Stimulated activated CD8-positive, alpha-beta memory T cell treated with anti-CD3 and anti-CD28 coated beads, Interleukin-12 subunit alpha, Interleukin-12 subunit beta, amount 100 ng/mL, for 1 hour (primary cell): ENCODE data around the gene SMYD3.

ENCODE experiments used
- DNase-seq: peaks from one replicate; pipeline ENCODE4 v3.0.0-alpha.2; 2020; ENCODE audit warnings: low read depth

Gene SMYD3

DNA sequence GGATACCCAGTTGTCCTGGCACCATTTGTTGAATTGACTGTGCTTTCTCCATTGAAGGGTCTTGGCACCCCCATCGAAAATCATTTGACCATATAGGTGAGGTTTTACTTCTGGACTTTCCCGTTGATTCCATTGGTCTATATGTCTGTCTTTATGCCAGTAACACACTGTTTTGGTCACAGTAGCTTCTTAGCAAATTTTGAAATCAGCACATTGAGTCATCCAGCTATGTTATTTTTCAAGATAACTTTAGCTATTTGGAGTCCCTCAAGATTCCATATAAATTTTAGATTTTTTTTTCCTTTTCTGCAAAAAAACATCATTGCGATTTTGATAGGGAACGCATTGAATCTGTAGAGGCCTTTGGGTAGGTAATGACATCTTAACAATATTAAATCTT, 235.6 kb downstream of the SMYD3 start:
- no peak for DNase-seq

- DNase-seq: no peak
Measured at GRCh38 chr1:246270236-246270635, 236.8 kb downstream of the SMYD3 start.

DNA sequence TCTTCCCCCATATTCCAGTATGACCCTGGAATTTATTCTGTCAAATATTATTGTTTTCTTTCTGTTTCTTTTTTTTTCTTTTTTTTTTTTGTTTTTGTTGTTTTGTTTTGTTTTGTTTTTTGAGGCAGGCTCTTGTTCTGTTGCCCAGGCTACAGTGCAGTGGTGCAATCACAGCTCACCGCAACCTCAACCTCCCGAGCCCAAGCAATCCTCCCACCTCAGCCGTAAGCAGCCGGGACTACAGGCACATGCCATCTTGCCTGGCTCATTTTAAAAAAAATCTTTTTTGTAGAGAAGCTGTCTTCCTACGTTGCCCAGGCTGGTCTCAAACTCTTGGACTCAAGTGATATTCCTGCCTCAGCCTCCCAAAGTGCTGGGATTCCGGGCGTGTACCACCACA, 237.6 kb downstream of the SMYD3 start:
- no peak for DNase-seq

DNA sequence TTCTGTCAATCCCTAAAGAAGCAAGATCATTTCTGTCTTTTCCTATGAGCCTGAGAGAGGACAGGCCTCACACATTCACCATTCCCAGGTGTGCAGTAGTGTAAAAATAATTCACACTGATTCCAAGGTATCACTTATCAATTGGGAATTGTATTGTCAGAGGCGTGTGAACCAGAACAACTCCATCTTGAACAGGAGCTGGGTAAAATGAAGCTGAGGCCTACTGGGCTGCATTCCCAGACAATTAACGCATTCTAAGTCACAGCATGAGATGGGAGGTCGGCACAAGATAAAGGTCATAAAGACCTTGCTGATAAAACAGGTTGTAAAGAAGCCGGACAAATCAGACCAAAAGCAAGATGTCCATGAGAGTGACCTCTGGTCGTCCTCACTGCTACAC, 239.2 kb downstream of the SMYD3 start:
- no peak for DNase-seq

DNA sequence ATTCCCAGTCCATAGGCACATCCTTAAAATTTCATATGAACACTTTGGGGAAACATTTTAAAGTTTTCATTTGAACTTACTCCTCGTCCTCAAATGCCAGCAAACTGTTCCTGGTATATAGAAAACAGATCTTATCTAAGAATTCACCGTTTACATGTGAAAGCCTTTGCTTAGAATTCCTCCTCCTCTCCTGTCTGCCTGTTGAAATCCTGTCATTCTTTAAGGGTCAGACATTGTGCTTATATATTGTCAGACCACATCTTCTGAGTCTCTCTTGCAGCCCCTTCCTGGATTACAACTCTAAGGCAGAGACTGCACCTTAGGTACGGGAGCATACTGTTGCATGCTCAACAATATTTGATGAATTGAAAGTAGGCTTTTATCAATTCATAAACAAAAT, 239.7 kb downstream of the SMYD3 start:
- DNase-seq: no peak

DNA sequence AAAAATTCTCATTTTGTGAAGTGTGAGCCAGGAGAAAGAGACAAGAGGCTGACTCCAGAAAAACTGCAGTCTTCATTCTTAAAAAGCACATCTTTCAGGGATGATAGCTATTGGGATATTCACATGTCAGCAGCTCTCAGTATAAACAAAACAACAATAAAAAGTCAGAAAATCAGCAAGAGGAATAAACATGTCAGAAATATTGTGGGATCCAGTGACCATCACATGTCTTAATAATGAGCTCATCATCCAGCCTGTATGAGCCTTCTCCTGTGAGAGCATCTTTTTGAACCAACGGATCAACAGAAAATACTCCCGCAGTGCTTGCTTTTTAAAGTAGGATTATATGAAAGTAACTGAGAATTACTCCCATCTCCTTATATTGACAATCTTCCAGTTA, 241.6 kb downstream of the SMYD3 start:
- DNase-seq: no peak

GRCh38 chr1:246262281-246262680, 244.8 kb downstream of the SMYD3 start:
- no peak for DNase-seq

DNA sequence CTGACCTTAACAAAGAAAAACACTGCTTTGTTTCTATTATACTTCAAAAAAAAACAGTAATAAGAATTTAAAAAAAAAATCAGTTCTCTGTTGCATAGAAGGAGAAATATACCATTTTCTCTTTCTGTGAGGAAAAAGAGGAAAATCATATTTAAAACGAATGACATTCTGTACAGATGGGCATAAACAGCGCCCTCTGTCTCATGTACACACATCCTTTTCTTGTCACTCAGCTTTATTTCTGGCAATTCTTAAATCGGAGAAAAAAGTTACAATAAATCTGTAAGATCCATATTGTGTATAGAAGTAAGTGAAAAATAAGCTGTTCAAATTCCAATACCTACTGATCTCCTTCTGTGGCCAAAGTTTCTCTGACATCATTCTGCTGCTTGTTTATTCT, 245.4 kb downstream of the SMYD3 start:
- DNase-seq: no peak

- no peak for DNase-seq
Measured at GRCh38 chr1:246258250-246258649, 248.8 kb downstream of the SMYD3 start.

- no peak for DNase-seq
Measured at GRCh38 chr1:246255773-246256172, 251.3 kb downstream of the SMYD3 start.

- DNase-seq: no peak
Measured at GRCh38 chr1:246254854-246255253, 252.2 kb downstream of the SMYD3 start.

DNA sequence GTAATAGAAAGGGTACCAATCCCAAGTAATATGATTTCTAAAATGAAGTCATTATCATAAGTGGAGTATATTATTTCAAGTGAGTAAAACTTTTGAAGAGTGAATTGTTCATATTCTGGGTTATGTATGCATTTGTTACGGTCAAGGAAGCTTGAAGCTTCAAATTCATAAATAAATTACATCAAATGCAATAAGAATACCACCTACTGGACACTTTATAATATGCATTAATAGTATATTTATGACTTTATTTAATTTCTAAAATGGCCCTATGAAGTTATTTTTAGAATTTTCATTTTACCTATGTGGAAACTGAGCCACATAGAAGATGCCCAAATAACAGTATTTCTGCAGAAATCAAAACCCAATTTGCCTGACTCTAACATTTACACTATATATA, 260.6 kb downstream of the SMYD3 start:
- no peak for DNase-seq

- DNase-seq: no peak
Measured at GRCh38 chr1:246245541-246245940, 261.5 kb downstream of the SMYD3 start.

GRCh38 chr1:246232126-246232525, 275.0 kb downstream of the SMYD3 start:
- no peak for DNase-seq

GRCh38 chr1:246226041-246226440, 281.0 kb downstream of the SMYD3 start:
- no peak for DNase-seq

DNA sequence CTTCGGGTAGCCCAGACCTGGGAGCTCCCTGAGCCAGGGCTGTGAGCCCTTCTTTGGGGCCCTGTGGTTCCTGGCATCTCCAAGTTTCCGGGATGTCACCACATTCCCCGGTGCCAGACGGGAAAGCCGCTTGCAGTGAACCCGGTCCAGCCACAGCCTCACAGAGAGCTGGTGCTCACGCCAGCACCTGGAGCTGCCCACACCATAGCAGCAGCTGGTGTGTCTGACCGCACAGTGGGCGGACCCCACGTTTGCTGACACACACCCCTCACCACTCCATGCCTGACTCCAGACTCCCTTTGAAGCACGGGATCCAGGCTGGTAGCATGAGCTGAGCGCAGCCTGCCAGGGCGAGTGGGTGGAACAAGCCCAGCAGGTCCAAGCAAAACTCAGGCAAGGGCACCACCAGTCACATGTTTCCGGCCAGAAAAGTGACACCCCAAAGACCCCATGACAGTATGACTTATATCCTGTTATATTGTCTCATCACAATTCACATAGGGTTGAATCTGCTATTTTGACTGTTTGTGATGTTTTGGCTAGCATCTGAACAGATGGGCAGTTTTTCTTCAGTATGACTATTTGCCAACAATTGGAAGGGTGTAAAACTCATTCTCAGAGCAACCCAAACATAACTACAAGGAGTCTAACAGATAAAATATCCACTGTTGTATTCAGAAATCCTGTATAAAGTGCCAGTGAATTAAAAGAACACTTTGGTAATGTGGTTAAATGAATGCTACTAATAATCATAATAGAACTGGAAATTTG, 285.4 kb downstream of the SMYD3 start:
- no peak for DNase-seq

GRCh38 chr1:246220495-246221065, 286.5 kb downstream of the SMYD3 start:
- no peak for DNase-seq

GRCh38 chr1:246219508-246220030, 287.5 kb downstream of the SMYD3 start:
- DNase-seq: no peak

- DNase-seq: no peak
Measured at GRCh38 chr1:246218686-246219085, 288.4 kb downstream of the SMYD3 start.

DNA sequence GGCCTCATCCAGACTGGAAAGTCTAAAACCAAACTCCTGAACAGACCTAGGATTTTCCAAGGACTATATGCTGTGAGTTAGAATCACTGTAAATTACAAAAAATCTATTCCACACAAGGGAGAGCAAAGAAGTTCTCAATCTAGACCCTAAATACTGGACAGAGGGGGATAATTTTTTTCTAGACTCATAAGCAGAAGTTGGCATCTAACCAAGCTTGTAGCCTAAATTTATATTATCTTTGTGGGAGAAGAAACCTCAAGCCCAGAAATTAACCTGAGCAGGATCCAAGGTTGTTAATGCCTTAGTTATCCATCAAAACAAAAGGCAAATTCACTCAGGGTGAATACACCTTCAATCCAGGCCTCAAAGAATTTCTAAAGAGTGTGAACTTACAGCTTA, 290.2 kb downstream of the SMYD3 start:
- no peak for DNase-seq

- no peak for DNase-seq
Measured at GRCh38 chr1:246215510-246215903, 291.6 kb downstream of the SMYD3 start.

GRCh38 chr1:246214708-246215509, 292.2 kb downstream of the SMYD3 start:
- DNase-seq: no peak

DNA sequence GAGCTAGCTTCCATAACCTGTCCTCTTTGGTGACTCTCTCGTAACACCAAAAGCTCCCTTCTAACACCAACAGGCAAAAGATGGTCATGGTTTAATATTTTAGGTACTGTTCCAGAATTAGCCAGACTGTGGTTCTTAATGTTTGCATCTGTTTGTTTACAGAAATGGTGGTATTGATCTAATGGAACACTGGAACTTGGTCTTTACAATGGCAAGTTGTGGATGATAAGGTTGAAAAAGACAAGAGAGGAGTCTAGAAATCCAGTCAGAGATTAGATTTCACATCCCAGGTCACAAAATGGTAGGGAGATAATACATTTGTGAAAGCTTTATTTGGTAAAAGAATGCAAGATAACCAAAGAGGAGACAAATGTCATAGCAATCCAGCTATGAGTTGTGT, 293.1 kb downstream of the SMYD3 start:
- no peak for DNase-seq
